GM19463 (cell line): ENCODE measurements around the gene NTNG2.

Experiments
- ATAC-seq: cut with Tn5 transposase; IDR thresholded peaks from one replicate; pipeline ENCODE4 v1.9.1; 2021; ENCODE audit warnings: mild to moderate bottlenecking, moderate library complexity; ENCODE audit not compliant: unreplicated experiment

Gene NTNG2

DNA sequence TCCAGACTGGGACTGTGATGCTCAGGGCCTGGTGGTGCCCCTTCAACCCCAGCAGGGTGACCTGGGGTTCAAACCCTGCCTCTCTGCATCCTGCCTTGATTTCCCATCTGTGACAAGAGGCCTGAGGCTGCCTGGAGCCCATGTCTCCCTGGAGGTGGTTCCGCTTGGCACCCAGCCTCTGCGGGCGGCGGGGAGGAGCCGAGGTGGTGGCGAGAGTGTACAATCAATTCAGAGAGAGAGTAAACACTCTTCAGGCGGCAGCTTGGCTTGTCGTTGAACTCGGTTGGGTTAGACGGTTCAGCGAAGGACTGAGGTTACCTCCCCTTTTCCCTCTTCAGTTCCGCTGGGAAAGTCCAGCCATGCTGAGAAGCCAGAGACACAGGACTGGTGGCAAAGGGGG is 39.3 kb downstream of the NTNG2 start:
- no peak for ATAC-seq

DNA sequence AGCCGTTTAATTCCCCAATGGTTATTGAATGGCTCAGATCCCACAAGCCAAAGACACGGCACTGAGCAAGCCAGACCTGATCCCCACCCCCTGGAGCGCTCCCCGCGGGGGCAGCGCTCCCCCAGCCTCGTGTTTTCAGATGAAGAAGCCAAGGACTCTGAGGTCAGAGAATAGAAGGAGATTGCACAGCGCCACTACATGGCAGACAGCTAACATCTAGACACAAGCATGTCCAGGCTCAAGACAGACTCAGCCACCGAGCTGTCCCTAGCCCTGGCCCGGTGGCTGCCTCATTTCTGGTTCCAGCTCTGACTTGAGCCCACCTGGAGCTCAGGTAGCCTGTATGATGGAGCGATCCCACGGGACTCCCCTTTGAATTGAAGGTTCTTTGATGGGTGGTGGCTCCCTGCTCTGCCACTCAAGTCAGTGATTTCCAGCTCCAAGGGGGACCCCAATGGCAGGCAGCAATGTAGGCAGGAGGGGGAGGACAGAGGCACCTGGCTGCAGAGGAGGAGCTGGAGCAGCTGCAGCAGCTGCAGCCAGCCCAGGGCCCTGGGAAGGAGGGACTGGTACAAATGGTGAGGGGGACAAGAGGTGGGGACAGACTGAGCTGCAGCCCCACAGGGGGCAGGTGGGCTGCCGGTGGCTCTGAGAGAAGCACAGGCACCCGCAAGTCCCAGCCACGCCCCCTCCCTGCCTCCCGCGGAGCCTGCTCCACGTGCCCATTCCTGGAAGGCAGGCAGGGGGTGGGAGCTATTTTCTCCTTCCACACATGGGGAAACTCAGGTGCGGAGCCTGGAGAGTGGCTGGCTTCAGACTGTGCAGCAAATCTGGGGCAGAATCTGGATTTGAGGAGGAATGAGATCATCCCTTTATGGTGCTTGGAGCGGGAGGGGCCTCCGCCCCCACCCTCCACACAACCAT is 40.2 kb downstream of the NTNG2 start:
- no peak for ATAC-seq

DNA sequence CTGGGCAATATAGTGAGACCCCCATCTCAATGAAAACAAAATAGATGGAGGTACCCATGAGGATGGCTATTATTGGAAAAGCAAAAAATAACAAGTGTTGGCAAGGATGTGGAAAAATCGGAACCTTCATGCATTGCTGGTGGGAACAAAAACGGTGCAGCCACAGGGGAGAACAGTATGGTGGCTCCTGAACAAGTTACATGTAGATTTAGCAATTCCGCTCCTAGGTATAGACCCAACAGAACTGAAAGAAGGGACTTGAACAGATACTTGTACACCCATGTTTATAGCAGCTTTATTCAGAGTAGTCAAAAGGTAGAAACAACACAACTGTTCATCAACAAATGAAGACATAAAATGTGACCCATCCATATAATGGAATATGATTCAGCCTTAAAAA is 43.0 kb downstream of the NTNG2 start:
- no peak for ATAC-seq

DNA sequence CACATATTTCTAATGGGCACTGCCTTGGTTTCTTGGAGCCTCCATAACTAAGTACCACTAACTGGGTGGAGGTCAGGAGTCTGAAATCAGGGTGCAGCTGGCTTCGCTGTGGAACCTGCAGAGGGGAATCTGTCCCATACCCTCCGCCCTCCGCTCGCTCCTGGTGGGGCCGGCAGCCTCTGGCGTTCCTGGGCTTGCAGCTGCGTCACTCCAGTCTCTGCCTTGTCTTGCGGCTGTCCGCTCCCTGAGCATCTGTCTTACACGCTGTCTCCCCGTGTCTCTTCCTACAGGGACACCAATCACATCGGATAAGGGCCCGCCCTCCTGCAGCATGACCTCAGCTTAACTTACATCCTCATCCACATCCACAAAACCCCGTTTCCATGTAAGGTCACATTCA is 45.4 kb downstream of the NTNG2 start:
- no peak for ATAC-seq

DNA sequence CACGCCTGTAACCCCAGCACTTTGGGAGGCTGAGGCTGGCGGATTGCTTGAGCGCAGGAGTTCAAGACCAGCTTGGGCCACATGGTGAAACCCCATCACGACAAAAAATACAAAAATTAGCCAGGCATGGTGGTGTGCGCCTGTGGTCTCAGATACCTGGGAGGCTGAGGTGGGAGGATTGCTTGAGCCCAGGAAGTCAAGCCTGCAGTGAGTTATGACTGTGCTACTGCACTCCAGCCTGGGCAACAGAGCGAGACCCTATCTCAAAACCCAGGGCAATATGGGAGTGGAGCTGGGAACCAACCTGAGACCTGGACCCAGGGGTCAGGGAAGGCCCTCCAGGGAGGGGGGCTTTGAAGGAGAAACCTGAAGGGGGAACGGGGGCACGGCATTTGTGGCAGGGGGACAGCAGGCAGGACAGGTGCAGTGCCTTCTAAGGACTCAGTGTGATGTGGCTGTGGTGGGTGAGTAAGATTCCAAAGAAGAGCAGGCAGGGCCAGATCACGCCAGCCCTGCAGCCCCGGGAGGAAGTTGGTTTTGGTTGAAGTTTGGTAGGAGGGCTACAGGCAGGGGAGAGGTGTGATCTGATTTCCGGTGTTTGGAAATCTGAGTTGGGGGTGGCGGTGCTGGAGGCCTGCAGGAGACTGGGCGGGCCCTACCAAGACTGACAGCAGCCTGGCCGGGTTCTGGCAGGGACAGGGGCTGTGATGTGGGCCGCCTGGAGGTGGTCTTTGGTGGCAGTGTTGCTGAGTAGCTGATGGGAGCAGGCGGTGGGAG is 46.2 kb downstream of the NTNG2 start:
- no peak for ATAC-seq

DNA sequence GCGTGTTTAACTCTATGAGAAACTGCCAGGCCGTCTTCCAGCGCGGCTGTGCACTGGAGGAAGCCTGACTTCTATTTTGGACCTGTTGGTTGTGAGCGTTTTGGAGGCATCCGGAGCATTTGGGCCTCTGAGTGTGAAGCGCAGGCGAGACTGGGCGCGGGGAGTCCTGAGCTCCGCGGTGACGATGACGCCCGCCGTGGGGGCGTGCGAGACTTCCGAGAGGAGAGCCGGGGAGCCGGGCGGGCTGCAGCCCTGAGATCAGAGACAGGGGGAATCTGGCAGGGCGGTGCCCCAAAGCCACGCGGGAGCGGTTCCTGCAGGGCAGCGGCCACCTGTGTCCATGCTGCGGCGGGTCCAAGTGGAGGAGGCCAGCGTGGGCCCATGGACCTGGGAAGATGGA is 47.4 kb downstream of the NTNG2 start:
- no peak for ATAC-seq

DNA sequence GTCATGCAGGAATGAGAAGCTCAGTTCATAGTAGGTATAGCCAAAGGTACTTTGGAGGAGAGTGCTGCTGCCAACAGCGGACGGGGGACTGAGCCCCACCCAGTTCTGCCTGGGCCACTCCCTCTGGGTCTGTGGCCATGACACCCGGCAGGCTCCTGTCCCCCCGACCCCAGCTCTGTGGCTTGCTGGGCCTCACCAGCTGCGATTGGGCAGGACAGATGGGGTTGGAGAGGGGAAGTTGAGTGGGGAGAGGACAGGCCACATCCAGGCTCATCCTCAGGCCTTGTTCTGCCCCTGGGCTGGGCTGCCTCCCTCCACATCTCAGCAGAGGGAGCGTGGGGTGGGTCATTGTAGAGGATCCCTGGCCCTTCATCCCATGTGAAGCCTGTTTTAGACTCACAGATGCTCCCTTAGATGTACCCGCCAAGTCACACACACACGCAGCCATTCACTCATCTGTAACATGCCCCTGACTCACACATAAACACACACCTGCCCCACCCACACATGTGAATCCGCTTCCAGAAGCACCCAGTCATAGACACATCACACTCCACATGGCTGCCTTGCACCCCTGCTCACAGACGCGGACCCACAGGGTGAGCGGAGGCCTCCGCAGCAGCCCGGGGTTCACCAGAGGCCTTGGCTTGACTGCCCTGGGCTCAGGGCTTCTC is 48.8 kb downstream of the NTNG2 start:
- ATAC-seq = no peak

DNA sequence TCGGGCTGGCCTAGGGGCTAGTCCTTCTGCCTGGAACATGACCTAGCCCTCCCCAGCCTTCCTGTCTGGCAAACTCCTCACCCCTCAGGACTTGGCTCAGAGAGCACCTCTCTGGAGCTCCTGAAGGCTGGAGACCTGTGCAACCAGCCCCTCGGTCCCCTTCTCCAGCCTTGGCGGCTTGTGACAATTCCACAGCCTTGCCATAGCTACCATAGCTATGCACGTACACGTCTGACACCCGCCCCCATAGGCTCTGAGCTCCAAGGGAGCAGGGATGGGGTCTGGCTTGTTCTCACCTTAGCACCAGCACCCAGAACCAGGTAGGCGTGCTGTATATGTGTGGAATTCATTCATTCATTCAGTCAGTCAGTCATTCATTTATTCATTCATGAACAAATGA is 49.7 kb downstream of the NTNG2 start:
- ATAC-seq = no peak

DNA sequence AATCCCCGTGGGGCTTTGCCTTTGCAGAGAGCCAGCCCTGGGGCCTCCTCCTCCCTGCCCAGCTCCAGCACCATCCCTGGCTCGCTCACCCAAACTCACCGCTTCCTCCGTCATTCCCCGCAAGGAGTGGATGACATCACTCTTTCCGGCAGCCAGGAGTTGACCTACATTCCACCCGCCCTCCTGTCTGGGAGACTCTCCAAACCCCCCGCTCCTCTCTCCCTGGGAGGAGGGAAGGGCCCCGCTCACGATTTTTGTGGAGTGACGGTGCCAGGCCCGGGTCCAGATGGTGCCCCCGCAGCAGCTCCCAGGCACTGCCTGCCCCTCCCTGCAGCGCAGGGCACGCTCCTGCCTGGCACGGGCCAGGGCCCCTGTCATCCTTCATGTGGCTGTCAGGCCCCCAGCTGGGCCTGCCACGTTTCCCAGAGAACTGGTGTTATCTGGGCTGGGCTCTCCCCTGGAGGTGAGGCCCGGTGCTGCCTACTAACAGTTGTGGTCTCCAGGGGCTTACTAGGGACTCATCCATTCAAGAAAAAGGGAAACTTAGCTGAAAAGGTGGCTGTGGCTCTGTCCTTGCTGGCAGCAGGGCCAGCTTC is 52.3 kb downstream of the NTNG2 start:
- ATAC-seq = no peak

DNA sequence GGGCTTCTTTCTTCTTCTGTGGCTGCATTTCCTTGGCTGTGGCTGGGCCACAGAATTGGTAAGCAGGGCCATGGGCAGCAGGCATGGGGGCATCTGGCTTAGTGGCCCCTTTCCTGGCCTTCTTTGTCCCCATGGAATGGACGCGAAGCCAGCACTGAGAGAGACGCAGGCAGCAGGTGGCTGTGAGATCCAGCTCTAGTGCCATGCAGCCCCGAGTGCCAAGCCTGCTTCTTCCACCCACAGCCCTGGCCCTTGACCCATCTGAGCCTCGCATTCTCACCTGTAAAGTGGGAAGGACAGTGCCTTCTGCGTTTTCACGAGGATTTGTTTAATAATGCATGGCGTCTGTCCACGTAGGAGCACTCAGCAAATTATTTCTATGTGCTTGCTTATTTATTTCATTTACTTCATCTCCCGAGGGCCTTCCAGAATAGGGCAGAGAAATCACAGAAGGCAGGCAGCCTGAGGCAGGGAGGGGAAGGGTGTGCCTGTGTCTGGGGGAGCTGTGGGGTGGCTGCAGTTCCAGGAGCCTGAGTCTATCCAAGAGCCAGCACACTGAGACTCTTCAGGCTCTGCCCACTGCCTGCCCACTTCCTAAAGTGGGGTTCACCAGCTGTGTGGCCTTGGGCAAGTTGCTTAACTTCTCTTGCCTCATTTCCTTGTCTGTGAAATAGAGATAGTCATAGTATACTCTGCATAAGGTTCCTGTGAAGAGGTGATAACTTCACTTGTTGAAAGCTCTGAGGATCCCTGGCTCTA is 55.2 kb downstream of the NTNG2 start:
- ATAC-seq = no peak

DNA sequence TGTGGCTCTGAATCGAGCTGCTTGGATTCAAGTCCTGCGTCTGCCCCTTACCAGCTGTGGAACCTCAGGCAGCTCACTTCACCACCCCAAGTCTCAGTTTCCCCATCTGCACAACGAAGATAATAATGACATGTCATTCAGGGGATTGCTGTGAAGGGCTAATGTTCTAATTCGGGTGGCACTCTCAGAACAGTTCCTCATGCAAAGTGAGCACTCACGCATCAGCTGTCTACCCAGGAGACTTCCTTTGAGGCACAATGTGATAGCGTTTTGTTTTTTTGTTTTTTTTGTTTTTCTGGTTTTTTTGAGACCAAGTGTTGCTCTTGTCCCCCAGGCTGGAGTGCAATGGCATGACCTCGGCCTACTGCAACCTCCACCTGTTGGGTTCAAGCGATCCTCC is 56.4 kb downstream of the NTNG2 start:
- ATAC-seq = no peak

DNA sequence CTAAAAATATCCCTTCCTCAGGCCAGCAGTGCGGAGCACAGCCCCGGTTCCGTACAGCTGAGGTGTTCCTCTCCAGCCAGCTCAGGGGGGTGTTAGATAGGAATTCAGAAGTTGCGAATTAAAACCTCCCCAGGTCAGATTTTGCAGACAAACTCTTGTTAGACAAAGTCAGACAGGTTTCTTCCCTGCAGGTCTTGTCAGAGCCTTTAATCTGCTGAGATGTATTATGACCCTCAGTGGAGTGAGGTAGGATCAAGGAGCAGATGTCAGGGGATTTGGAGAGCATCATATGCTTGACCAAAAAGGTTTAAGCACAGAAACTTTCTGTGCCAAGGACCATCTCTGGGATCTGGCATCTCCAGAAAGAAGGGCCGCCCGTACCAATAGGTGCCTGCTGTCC is 60.1 kb downstream of the NTNG2 start:
- ATAC-seq = no peak

DNA sequence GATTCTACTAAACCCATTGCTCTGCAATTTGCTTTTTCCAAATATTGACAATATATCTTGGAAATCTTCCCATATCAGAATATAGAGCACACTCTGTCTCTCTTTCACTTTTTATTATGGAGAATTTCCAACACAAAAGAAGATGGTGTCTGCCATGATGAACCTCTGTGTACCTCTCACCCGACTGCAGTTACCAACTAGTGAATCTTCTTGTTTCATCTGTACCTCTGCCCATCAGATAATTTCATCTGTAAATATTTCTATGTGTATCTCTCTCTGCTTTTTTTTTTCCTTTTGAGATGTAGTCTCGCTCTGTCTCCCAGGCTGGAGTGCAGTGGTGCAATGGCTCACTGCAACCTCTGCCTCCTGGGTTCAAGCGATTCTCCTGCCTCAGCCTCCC is 62.8 kb downstream of the NTNG2 start:
- no peak for ATAC-seq

DNA sequence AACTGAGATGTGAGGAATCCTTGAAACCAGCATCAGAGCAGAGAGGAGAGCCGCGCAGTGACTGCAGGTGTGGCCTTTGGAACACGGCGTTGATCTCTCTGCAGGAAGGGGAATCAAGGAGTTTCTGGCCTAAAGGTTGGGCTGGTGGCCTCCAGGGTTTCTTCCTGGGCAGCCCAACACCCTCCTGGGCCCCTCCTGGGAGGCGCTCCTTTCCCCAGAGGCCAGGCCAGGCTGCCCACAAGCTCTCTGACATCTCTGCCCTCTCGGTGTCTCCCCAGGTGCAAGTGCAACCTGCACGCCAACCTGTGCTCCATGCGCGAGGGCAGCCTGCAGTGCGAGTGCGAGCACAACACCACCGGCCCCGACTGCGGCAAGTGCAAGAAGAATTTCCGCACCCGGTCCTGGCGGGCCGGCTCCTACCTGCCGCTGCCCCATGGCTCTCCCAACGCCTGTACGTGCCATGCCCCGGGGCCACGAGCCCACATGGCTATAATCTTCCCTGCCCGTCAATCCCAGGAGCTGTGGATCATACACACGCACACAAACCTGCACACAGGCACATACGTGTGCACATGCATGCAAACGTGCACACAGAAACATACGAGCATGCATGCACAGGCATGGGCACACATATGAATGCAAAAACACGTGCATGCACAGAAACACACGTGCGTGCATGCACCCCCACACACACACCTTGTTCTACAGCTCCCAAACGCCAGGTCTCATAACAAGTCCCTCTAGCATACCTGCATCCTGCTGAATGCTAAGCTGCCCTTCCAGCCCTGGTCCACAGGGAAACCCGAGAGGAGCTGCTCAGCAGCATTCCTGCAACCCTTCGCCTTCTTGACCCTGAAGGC is 64.9 kb downstream of the NTNG2 start:
- no peak for ATAC-seq

DNA sequence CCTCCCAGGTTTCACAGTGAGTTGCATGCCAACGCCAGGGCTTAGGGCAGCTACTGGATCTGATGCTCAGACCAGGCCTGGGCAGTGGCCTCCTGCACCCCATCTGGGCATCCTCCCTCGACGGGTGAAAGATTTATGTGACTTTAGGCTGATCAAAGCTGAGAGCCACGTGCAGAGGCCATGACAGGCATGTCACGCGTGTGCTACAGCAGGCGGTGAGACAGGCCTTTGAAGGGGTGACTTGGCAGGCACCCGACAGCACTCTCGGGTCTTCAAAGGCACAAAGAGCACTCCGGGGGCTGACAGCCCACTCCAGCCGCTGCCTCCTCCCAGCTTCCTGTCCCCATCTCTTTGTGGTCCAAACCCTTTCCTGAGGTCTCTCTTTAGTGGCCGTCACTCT is 66.2 kb downstream of the NTNG2 start:
- ATAC-seq = no peak

DNA sequence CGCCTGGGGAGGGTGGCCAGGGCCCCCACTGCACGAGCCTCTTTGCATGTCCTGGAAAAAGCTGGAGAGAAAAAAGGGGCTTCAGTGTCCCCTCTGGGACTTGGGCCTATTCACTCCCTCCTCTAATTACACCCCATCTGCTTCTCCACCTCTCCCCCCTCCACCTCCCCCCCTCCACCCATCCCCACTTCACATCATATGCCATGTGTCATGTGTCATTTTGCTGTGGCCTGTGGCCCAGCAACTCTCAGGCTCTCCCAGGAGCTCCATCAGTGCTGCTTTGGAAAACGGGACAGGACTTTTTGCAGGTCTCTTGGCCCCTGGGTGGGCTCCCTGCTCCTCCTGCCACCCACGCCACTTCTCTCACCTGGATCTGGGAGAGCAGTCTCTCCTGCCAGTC is 68.7 kb downstream of the NTNG2 start:
- no peak for ATAC-seq

DNA sequence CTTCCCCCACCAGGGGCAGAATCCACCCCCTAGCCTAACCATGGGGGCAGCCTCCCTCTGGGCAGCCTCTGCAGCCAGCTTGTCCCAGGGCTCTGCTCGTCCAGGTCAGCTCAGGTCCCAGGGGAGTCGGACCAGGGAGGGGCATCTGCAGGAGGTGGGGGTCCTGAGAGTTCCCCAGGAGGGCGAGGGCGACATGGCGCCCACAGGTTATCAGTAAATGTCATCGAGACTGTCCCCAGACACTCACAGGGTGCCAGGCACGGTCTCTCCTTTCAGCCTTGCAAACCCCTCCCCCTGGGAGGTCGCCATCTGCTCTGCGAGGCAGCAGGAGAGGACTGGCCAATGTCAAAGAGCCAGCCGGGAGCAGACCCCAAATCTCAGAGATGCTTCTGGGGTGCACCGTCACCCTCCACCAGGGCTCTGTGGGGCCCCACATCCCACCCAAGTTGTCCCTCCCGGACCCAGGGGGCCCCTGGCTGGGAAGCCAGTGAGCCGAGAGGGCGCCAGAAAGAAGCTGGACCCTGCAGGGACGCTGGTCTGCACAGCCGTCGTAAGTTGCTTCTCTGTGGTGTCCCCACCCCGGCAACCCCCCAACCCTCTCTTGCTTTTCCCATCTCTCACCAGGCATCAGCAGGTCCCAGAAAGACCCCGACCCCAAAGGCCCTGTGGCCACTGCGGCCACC is 69.3 kb downstream of the NTNG2 start:
- no peak for ATAC-seq

DNA sequence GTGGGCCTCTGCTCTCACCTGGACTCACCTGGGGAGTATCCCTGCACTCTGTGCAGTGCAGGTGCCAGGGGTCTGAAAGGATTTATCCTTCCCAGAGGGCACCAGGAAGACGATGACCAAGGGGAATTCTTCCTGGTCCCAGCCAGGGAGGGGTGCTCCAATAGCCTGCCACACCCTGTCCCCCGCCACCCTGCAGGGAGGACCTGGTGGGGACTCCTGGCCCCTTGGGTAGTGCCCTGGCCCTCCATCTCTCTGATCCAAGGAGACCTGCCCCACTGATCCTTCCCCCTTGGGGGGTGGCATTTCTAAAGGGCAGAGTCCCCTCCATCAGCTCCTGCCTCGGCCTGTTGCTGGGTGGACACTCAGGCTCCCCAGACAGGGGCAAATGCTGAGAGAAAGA is 70.7 kb downstream of the NTNG2 start:
- no peak for ATAC-seq

DNA sequence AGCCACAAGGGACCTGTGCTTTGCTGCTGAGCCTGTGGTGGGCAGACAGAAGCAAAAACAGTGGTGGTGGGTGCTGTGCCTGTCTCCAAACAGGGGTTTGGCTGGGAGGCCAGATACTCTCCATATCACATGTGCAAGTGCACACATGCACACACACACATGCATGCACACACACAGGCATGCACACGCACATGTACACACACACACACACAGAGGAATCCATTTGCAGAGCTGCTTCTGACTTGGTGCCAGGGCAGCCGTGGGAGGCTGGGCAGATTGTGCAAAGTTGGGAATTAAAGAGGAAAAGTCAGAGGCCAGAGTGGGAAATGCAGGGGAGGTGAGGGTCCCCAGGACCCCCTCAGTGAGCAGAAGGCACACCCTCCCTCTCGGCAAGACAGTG is 71.3 kb downstream of the NTNG2 start:
- no peak for ATAC-seq
